NCI-H2081 treated with DMSO at 0.1 percent for 48 hours (cell line): Measurements from ENCODE around the gene ARMH1.
"Not testable (repeated sequence)": the region's sequence is repeated elsewhere in the genome, so short reads cannot be mapped to it uniquely, and the experiment has no call there.

Experiments
- DNase-seq: peaks from one replicate; lab custom pipeline; 2025; lab: John Stamatoyannopoulos, UW

Gene ARMH1

GRCh38 chr1:44644806-44645205, 29.7 kb upstream of the ARMH1 start:
- no peak for DNase-seq

- no peak for DNase-seq
These were observed 28.9 kb upstream of the ARMH1 start for GRCh38 chr1:44645476-44646244.

GRCh38 chr1:44646261-44647110, 28.0 kb upstream of the ARMH1 start:
- DNase-seq = no peak

GRCh38 chr1:44647896-44648295, 26.6 kb upstream of the ARMH1 start:
- no peak for DNase-seq

- DNase-seq = no peak
These were observed 25.8 kb upstream of the ARMH1 start for GRCh38 chr1:44648529-44649250.

GRCh38 chr1:44649788-44650158, 24.7 kb upstream of the ARMH1 start:
- no peak for DNase-seq

GRCh38 chr1:44650159-44650831, 24.2 kb upstream of the ARMH1 start:
- peak; percentile 36 for DNase-seq

GRCh38 chr1:44651069-44651468, 23.4 kb upstream of the ARMH1 start:
- DNase-seq = no peak

GRCh38 chr1:44652445-44653106, 21.9 kb upstream of the ARMH1 start:
- DNase-seq = no peak

- DNase-seq = no peak
These were observed 21.2 kb upstream of the ARMH1 start for GRCh38 chr1:44653107-44653964.

GRCh38 chr1:44654621-44655187, 19.8 kb upstream of the ARMH1 start:
- no peak for DNase-seq

- DNase-seq = no peak
These were observed 18.9 kb upstream of the ARMH1 start for GRCh38 chr1:44655609-44656008.

- no peak for DNase-seq
These were observed 14.9 kb upstream of the ARMH1 start for GRCh38 chr1:44659566-44659965.

GRCh38 chr1:44660176-44660575, 14.3 kb upstream of the ARMH1 start:
- no peak for DNase-seq

- DNase-seq = no peak
These were observed 12.5 kb upstream of the ARMH1 start for GRCh38 chr1:44661781-44662682.

- DNase-seq = no peak
These were observed 11.9 kb upstream of the ARMH1 start for GRCh38 chr1:44662683-44663030.

GRCh38 chr1:44663417-44663816, 11.1 kb upstream of the ARMH1 start:
- DNase-seq = no peak

GRCh38 chr1:44664730-44665370, 9.7 kb upstream of the ARMH1 start:
- DNase-seq = no peak

GRCh38 chr1:44666719-44667118, 7.8 kb upstream of the ARMH1 start:
- not testable (repeated sequence) for DNase-seq
